Testis (tissue), 3 donors: ENCODE results near the gene VPS25. TPM values are rescaled to one million over a fixed set of nuclear protein-coding genes. Genes with fewer than 3 reads are reported as not detected.

Experiments
- DNase-seq: peaks from one replicate; pipeline ENCODE4 v3.0.0-alpha.2; 2019
- H3K27ac ChIP-seq, 2 donors: fragments of 200-600 bp; sonication (generic); one replicate each; pipeline ENCODE4 v1.5.1; 2019
- H3K27me3 ChIP-seq: fragments of 200-600 bp; sonication (generic); one replicate; pipeline ENCODE4 v1.5.1; 2019
- H3K36me3 ChIP-seq: fragments of 200-600 bp; sonication (generic); one replicate; pipeline ENCODE4 v1.5.1; 2017; ENCODE audit warnings: low read depth; ENCODE audit errors: missing control alignments
- H3K4me1 ChIP-seq: fragments of 200-600 bp; sonication (generic); one replicate; pipeline ENCODE4 v1.5.1; 2019
- H3K4me3 ChIP-seq, 2 donors: fragments of 200-600 bp; sonication (generic); one replicate each; pipeline ENCODE4 v1.5.1; 2017 to 2019
- H3K9me3 ChIP-seq: fragments of 200-600 bp; sonication (generic); one replicate; pipeline ENCODE4 v1.5.1; 2017
- POLR2A ChIP-seq: fragments of 450-650 bp; IDR thresholded peaks from one replicate; pipeline ENCODE4 v1.6.1; 2017; ENCODE audit warnings: antibody characterized with exemption, mild to moderate bottlenecking, moderate library complexity
- WGBS, 2 donors: methylation state at CpG; one replicate each; pipeline ENCODE4 v1.1.5; 2018; 5-methylcytosine and 5-hydroxymethylcytosine counted together
- intact Hi-C: fragments of 100-400 bp; cut with DNase I; formaldehyde crosslinking; loops from one replicate; pipeline ENCODE4 v1.15.1; 2023; ENCODE audit warnings: low total_unique reads
- polyA plus RNA-seq: library from polyadenylated mRNA; stranded (reverse); fragments of 350-450 nt; fragmentation: Illumina TruSeq; extraction: RNeasy Lipid Tissue Mini Kit (QIAGEN cat#74804); gene quantifications from one replicate; pipeline ENCODE4 v1.2.3, GENCODE V29; 2014; ENCODE audit warnings: low read depth, low replicate concordance; ENCODE audit not compliant: insufficient read depth
- total RNA-seq, 2 donors: library from RNA; depleted of rRNA; stranded (reverse); fragments of >200 nt; gene quantifications; one replicate each; pipeline ENCODE4 v1.2.3, GENCODE V29; 2016
- TF ChIP-seq, protein P1 (sequence below), 3 experiments: fragments of 450-650 bp in 2 of 3; fragments of 200-600 bp in 1 of 3; sonication (generic) in 1 of 3; IDR thresholded peaks; one replicate each; pipeline ENCODE4 v1.5.1; 2016 to 2019; ENCODE audit warnings: antibody characterized with exemption in 3 of 3, mild to moderate bottlenecking in 2 of 3, moderate library complexity in 1 of 3

Gene VPS25
- total and polyA plus RNA-seq, 3 donors from 2014 or later, result 48.3 to 64.1 (median 51.8) TPM

GRCh38 chr17:42743595-42744282, 29.5 kb upstream of the VPS25 start:
- Histone ChIP-seq H3K4me1 (peaks cover 14% of the 10 kb centered on the region), H3K4me3 (peak overlapping the region; percentile 85 to 91), H3K27ac (peak overlapping the region; percentile 94 to 96), H3K36me3 (no peaks in the 10 kb centered on the region), H3K27me3 (no peaks in the 10 kb centered on the region), H3K9me3 (no peaks in the 10 kb centered on the region)
- intact Hi-C loops, result no loop called here
- WGBS, 2 donors, result 30 to 35% methylated on average over 10 of the region's 10 CpGs
- TF ChIP-seq POLR2A, result no peak
- DNase-seq, result no peak

DNA sequence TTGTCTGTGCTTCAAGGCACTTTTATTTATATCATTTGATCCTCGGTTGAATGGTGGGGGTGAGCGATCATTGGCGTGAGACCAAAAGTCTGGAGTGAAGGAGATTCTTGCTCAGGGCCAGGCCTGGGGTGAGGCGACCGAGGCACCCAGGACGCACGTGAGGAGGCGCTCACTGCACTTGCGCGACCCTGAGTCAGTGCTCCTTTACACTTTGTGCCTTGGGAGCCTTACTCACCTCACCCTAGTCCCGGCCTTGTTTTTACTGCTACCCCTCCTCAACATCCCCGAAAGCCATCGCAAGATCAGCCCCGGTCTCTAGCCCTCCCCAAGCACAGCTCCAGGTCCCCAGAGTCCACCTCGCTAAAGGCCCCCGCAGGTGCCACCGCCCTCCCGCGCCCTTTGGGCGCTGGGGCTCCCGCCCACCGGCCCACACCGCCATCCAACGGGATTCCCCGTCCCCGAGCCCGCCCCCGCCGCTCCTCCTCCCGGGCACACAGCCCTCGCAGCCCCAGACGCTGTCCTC, 28.9 kb upstream of the VPS25 start:
- H3K27me3 ChIP-seq, result no peaks in the 10 kb centered on the region
- TF ChIP-seq POLR2A, result no peak
- TF ChIP-seq, protein P1, sequence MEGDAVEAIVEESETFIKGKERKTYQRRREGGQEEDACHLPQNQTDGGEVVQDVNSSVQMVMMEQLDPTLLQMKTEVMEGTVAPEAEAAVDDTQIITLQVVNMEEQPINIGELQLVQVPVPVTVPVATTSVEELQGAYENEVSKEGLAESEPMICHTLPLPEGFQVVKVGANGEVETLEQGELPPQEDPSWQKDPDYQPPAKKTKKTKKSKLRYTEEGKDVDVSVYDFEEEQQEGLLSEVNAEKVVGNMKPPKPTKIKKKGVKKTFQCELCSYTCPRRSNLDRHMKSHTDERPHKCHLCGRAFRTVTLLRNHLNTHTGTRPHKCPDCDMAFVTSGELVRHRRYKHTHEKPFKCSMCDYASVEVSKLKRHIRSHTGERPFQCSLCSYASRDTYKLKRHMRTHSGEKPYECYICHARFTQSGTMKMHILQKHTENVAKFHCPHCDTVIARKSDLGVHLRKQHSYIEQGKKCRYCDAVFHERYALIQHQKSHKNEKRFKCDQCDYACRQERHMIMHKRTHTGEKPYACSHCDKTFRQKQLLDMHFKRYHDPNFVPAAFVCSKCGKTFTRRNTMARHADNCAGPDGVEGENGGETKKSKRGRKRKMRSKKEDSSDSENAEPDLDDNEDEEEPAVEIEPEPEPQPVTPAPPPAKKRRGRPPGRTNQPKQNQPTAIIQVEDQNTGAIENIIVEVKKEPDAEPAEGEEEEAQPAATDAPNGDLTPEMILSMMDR (IDR thresholded peaks at IDR 0.05), result no peak
- H3K4me1 ChIP-seq, result peaks cover 18% of the 10 kb centered on the region
- no peaks in the 10 kb centered on the region for H3K36me3 ChIP-seq
- 2% methylated on average over 15 to 32 of the region's 32 CpGs for WGBS, 2 donors
- intact Hi-C loops, result no loop called here
- peak overlapping the region; percentile 85 to 91 for H3K4me3 ChIP-seq
- H3K27ac ChIP-seq, result peak overlapping the region; percentile 94 to 96
- peak; percentile 82 for DNase-seq
- H3K9me3 ChIP-seq, result no peaks in the 10 kb centered on the region

- Histone ChIP-seq H3K9me3 (no peaks in the 10 kb centered on the region), H3K36me3 (no peaks in the 10 kb centered on the region), H3K27me3 (no peaks in the 10 kb centered on the region), H3K4me3 (peak within 1 kb of the TSS; percentile 85 to 91), H3K4me1 (peaks cover 23% of the 10 kb centered on the region), H3K27ac (peak within 1 kb of the TSS; percentile 94 to 96)
- peak; percentile 77 for TF ChIP-seq POLR2A
- TF ChIP-seq, protein P1 (IDR thresholded peaks at IDR 0.05), result peak in 1 of 3 experiments; percentile 36
- intact Hi-C loops, result no loop called here
- WGBS, 2 donors, result 5 to 7% methylated on average over 21 to 50 of the region's 50 CpGs
- DNase-seq, result peak; percentile 90
Measured at GRCh38 chr17:42744806-42745617, 28.2 kb upstream of the VPS25 start, which contains the start of gene EZH1. EZH1 (minus strand) TSS chr17:42745040; CDS start chr17:42728941, 16,099 bp downstream.

- Histone ChIP-seq H3K36me3 (no peaks in the 10 kb centered on the region), H3K4me3 (no peak overlapping the region), H3K27me3 (no peaks in the 10 kb centered on the region), H3K9me3 (no peaks in the 10 kb centered on the region), H3K4me1 (peaks cover 24% of the 10 kb centered on the region), H3K27ac (peak overlapping the region; percentile 52 to 71)
- TF ChIP-seq POLR2A, result no peak
- TF ChIP-seq, protein P1 (IDR thresholded peaks at IDR 0.05), result no peak
- peak; percentile 58 for DNase-seq
- intact Hi-C loops, result no loop called here
- WGBS, 2 donors, result 49 to 58% methylated on average over 7 of the region's 7 CpGs
Measured at GRCh38 chr17:42748202-42748907, 24.9 kb upstream of the VPS25 start.
